Umbilical cord (tissue), 2 donors: Measurements from ENCODE around the gene TAPT1. TPM values are rescaled to one million over a fixed set of nuclear protein-coding genes. Genes with fewer than 3 reads are reported as not detected.
"Not testable (repeated sequence)": the region's sequence is repeated elsewhere in the genome, so short reads cannot be mapped to it uniquely, and the experiment has no call there.

Experiments
- DNase-seq: peaks from one replicate; pipeline ENCODE4 v3.0.0-alpha.2; 2015; ENCODE audit warnings: low spot score
- total RNA-seq: library from RNA; depleted of rRNA; stranded (reverse); fragments of >200 nt; gene quantifications from one replicate; pipeline ENCODE4 v1.2.3, GENCODE V29; 2014; ENCODE audit warnings: low replicate concordance; ENCODE audit not compliant: insufficient read depth

TAPT1 gene
- total RNA-seq = 54.7 TPM

GRCh38 chr4:16225863-16226815 lies at the start of gene TAPT1:
TSS of gene TAPT1 (minus strand) at chr4:16226471. CDS start at chr4:16226457, 14 bp downstream.
- peak; percentile 69 for DNase-seq

GRCh38 chr4:16271411-16271810 lies 45.1 kb upstream of the TAPT1 start:
- no peak for DNase-seq

GRCh38 chr4:16270454-16271328 lies 44.4 kb upstream of the TAPT1 start:
- no peak for DNase-seq

- DNase-seq = not testable (repeated sequence)
These were observed 43.6 kb upstream of the TAPT1 start for GRCh38 chr4:16269742-16270453.

- DNase-seq = no peak
These were observed 43.0 kb upstream of the TAPT1 start for GRCh38 chr4:16269240-16269639.

- DNase-seq = no peak
These were observed 42.0 kb upstream of the TAPT1 start for GRCh38 chr4:16268290-16268689.

GRCh38 chr4:16267639-16268038 lies 41.4 kb upstream of the TAPT1 start:
- DNase-seq = no peak

GRCh38 chr4:16265820-16266219 lies 39.5 kb upstream of the TAPT1 start:
- DNase-seq = no peak

GRCh38 chr4:16264798-16265197 lies 38.5 kb upstream of the TAPT1 start:
- DNase-seq = peak; percentile 57

- no peak for DNase-seq
These were observed 36.8 kb upstream of the TAPT1 start for GRCh38 chr4:16263056-16263455.

GRCh38 chr4:16262188-16262587 lies 35.9 kb upstream of the TAPT1 start:
- DNase-seq = no peak

GRCh38 chr4:16261313-16261878 lies 35.1 kb upstream of the TAPT1 start:
- DNase-seq = no peak

- DNase-seq = no peak
These were observed 33.6 kb upstream of the TAPT1 start for GRCh38 chr4:16259889-16260246.

GRCh38 chr4:16259241-16259888 lies 33.1 kb upstream of the TAPT1 start:
- DNase-seq = no peak

- no peak for DNase-seq
These were observed 31.3 kb upstream of the TAPT1 start for GRCh38 chr4:16257611-16258010.

GRCh38 chr4:16256343-16256742 lies 30.1 kb upstream of the TAPT1 start:
- DNase-seq = no peak

GRCh38 chr4:16255730-16256129 lies 29.5 kb upstream of the TAPT1 start:
- DNase-seq = no peak

- DNase-seq = no peak
These were observed 27.1 kb upstream of the TAPT1 start for GRCh38 chr4:16253127-16253960.

GRCh38 chr4:16250661-16251365 lies 24.5 kb upstream of the TAPT1 start:
- DNase-seq = no peak
